Nucleus accumbens (tissue), 56 donors: ENCODE results near the gene REL.
"Not testable (repeated sequence)": the region's sequence is repeated elsewhere in the genome, so short reads cannot be mapped to it uniquely, and the experiment has no call there.

ENCODE experiments used
- DNase-seq, 56 donors: peaks; one replicate each; lab custom pipeline; 2025; lab: John Stamatoyannopoulos, UW

The REL gene

DNA sequence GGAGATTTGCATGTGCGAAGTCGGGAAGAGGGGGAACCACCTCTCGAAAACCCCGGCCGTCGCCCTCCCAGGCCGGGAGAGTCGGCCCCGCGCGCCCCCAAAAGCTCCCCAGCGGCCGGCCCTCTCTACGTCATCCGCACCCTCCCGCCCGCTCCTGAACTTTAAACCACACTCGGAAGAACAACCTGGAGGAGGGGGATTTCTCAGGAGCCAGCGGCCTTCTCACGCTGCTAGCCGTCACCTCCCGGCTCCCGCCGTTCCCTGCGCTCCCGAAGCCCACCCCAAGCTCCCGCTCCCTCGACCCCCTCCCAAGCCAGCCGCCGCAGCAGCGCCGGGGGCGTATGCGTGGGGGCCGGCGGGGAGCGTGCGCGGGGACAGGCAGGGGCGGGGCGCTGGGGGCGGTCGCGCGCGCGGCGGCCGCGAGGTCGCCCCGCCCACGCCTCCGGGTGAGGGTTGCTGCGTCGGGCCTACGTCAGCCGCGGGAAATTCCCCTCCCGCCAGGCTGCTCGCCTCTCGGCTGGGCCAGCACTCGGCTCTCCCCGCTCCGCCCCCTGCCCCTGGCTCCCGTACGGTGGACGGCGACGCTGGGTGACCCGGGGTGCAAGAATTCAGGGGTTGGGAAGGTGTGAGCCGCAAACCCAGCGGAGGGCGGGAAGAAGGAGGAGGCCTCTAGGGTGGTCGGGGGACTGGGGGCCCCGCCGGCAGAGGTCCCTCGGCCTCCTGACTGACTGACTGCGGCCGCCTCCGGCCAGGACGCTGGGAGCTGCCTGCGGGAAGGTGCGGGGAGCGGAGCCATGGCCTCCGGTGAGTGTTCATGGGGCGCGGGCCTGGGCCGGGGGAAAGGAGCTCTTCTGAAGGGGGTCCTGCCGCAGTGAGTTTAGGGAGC lies at the start of gene REL:
REL (plus strand) TSS at position 528 of the 886 bp plus-strand sequence; CDS start at position 795, 267 bp downstream.
- peak; percentile 28 to 90 (median 80) for DNase-seq

DNA sequence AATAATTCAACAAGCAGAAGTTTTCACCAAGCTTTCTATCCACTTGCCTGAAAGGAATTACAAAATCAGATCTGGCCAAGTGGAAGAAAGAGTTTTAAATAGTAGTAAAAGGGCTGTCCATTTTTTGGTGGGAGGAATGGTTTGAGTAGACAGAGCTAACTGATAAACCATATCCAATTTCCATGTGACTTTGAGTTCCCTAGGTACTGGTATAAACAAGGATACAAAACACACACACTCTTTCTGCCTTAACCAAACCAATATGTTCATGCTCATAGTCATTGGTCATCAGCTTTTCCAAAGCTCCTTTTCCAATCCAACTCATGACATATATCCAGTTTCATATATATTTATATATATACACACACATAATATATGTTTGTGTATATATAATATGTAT lies 49.5 kb upstream of the REL start:
- no peak for DNase-seq

DNA sequence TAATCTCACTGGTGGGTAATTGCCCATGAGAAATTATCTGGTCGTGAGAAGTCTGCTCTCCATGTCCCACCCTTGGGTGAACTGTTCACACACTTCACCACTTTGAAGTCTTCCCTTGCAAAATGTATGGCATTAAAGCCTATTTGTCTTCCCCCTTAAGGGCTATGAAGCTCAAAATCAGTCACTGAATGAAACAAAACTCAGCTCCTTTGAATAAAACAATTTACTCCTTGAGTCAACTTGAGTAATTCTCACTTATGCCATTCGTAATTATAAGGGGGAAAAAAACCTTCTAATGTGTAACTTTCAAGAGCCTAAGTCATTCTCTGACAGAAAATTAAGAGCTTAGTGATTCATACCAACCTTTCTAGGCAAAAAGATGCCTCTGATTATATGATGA lies 48.8 kb upstream of the REL start:
- no peak for DNase-seq

DNA sequence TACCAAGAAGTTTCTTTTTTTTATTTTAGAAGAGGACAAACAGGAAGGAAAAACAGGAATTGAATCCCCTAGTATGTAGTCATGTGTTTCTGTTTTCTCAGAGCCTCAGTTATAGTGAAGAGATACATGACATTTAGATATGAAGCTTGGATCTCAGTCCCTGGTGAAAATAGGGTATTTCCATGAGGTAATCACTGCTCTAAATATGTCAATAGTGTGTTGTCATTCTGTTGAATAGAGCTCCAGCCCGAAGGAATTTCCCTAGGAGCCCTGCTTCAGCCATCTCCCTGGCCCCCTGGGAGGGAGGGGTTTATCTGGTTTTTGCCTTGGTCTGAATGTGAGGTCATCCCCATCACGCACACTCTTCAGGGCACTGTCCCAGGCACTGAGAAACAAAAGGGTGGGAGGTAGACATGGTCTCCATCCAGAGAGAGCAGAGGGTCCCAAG lies 47.1 kb upstream of the REL start:
- no peak for DNase-seq

DNA sequence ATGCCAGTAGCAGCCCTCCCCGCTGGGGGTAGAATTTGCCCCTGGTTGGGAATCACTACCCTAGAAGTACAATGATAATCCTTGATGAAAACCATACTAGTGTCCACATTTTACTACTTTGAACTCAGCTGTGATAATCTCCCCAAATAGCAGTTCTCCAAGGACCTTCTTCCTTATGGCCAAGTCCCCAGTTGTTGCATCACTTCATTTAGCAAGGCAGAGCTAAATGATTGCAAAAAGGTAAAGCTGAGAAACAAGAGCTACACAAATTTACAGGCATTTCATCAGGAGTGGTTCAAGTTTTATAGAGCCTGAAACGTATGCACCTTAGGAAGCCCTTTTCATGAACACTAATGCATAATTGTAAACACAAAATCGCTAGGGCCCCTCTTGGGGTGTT lies 44.9 kb upstream of the REL start:
- DNase-seq = no peak

DNA sequence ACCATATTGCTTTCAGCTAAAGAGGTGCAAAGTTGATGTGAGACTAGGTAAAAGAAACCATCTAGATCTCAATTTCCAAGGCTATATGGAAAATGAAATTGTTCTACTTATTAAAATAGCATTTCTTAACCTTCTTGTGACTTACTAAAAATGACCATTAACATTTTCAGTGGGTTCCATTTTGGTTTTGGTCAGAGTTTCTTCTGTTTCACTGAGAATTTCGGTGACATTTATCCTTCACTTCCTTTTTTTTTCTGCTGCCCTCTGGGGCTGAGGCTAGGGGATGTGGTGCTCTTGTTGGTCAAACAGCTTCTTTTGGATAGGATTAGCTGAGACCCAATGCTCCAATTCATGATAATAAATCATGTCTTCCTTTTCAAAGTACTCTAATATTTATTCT lies 44.3 kb upstream of the REL start:
- no peak for DNase-seq

DNA sequence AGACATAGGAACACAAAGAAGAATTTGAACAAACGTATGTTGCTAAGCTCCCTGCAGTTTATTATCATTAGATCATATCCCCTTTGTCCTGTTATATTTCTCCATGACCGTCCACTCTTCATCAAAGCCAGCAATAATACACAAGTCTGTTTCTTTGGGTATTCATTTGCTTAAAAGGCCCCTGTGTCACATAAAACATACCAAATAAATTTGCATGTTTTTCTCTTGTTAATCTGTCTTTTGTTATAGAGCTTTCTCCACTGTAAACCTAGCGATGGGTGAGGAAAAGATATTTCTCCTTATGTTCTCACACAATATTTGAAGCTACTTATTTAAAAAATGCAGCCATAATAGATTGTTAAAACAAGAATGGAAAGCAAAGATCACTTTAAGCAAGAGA lies 42.9 kb upstream of the REL start:
- DNase-seq = no peak

DNA sequence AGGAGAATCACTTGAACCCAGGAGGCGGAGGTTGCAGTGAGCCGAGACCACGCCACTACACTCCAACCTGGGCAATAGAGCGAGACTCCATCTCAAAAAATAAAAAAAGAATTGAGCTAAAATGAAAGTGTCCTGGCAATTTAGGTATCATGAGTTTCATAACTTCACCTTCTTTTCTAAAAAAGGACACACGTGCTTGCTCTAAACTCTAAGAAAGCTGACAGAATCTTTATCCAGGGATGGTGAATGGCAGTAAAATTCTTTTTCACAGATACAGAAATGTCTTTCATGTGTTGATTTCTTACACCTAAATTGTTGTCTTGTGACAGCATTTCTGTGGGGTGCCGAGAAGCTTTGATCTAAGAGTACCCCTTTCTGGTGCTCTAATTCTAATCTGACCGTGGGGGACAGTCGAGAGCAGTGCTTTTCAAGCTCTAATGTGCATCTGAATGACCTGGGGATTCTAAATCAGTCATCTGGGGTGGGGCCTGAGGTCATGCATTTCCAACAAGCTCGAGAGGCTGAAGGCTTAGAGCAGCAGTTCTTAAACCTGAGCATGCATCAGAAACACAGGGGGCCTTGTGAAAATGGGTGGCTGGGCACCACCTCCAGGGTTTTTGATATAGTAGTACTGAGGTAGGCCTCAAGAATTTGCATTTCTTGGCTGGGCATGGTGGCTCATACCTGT lies 42.1 kb upstream of the REL start:
- DNase-seq = no peak

DNA sequence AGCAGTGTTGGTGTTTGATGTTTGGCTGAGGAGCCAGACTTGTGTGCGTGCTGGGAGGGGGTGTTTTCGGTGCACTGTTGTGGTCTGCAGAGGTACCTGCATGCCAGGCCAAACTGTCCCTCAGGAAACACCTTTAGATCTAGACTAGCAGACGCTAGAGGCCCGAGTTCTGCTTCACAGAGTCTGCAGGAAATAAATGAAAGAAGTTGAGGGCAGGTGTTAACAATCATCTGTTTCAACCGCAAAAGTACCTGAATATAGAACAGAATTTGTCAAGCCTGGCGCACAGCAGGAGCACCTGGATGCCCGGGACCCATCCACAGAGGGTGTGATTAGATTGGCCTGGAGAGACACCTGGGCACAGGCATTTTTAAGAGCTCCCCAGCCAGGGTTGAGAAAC lies 40.5 kb upstream of the REL start:
- no peak for DNase-seq

DNA sequence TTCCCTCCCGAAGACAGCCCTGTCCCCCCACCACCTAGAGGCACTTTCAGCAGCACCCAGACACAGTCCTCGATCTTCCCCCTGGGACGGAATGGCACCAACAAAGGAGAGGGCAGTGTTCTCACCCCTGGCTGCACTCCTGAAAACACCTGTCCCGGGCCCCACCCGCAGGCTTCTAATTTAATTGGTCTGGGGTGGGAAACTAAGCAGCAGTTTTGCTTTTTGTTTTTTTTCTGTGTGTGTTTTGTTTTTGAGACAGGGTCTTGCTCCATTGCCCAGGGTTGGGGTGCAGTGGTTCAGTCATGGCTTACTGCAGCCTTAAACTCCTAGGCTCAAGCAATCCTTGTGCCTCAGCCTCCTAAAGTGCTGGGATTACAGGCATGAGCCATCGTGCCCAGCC lies 38.4 kb upstream of the REL start:
- DNase-seq = no peak

DNA sequence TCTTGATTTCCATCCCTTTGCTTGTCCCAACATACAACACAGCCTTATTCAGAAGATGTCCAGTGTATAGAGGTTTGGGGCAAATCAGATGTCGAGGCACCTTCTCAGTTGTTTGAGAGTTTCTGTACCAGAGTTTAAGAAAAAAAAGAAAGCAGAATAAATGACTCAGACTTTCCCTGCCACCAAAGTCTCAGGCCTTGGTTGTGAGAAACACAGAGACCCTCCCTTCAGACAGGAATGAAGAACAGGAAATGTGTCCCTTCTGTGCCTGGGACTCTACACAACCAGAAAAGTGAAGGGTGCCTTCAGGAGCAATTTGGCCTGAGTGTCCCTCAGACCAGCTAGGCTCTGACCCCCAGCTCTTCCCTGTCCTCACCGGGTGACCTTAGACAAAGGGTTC lies 37.3 kb upstream of the REL start:
- no peak for DNase-seq

DNA sequence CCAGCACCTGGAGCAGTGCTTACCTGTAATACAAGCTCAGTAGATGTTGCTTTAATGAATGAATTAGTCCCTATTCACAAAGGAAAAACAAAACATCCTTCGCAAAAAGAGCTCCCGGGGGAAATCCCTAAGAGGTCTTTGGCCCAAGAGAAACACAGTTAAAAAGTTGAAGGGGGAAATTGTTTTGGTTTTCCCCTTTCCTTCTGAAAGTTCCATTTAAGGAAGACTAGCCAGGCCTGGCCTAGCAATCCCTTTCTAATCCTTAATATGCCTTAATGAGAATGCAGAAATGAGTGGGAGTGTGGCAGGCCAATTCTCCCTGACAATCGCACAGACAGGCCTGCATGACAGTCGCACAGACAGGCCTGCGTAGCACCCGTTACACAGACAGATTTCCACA lies 33.5 kb upstream of the REL start:
- no peak for DNase-seq

DNA sequence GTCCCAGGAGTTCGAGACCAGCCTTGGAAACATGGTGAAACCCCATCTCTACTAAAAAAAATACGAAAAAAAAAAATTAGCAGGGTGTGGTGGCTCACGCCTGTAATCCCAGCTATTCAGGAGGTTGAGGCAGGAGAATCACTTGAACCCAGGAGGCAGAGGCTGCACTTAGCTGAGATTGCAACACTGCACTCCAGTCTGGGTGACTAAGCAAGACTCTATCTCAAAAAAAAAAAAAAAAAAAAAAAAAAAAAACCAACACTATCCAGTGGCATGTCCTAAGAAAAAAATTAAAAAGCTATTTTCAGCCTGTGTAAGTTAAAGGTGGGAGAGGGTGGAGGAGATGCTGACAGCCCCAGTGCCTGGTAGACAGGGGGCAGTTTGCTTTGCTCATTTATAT lies 32.2 kb upstream of the REL start:
- DNase-seq = no peak

DNA sequence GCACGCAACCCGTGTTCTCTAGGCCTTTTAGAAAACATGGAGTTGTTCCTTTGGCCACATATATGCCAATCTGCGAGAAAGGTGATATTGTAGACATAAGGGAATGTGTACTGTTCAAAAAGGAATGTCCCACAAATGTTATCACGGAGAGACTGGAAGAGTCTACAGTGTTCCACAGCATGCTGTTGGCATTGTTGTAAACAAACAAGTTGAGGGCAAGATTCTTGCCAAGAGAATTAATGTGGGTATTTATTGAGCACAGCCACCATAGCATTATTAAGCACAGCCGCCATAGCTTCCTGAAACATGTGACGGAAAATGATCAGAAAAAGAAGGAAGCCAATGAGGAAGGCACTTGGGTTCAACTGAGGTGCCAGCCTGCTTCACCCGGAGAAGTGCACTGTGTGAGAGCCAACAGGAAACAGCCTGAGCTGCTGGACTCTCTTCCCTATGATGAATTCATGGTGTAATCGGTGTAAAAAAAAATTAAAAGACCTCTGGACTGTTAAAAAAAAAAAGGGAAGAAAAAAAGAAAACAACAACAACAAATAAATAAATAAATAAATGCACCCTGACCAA lies 29.0 kb upstream of the REL start:
- peak in 3 of 56 donors; percentile 1 to 5 (median 1) for DNase-seq

DNA sequence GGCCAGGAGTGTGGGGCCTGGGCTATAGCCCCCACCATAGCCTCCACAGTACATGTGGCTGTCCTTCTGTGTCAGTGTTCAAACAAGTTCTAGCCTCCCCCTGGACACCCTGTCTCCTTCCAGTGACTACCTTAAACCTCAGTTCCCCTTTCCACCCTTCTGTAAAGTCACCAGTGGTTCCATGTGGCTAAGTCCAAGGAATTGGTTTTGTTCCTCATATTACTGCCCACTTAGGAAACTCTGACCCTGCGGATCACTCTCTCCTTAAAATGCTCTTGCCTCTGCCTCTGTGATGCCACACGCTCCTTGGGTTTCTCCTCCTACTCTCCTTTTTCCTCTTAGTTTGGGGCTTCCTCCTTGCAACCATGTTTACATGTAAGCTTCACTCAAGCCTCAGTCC lies 27.8 kb upstream of the REL start:
- DNase-seq = no peak

DNA sequence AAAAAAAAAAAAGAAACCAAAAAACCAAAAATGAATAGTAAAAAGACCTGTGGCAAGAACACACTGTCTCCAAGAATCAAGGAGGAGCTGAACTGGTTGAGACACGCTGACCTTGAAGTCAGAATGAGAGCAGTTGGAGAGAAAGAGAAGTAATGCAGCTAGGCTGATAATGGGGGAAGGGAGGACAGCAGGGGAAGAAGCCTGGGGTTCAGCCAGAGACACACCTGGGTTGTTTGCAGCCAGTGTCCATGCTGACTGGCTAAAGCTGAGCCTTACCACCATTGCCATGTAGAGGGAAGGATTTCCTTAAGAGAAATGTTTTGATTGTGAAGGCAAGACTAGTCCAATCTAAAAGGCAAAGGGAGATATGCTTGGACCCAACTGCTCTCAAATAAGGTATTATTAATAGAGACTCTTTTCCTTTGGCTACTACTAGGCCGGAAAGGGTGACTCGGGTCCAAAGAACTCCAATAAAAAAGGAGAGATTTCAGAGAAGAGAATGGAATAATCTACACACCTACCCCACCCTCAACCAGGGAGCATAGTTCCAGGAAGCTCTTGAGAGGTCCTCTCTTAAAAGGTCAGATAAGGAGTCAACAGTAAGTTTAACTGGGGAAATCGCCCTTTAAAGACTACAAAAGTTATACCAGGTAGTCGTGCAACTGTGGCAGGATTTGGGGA lies 25.2 kb upstream of the REL start:
- DNase-seq = no peak

DNA sequence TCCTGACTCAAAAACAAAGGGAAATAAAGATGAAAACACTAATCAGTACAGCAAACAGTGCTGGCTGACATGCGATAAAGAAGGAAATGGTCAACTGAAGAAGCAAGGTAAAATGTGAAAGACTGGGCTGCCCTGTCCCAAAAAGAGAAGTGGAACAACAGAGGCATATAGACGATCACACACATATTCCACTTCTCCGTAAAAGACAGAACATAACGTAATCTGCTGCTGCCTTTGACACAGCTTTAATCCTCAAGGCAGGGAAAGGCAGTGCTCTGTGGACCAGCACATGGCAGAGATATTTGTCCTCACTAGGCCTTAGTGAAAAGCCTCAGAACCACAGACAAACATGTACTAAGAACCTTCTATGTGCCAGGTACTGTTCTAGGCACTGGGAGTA lies 24.3 kb upstream of the REL start:
- no peak for DNase-seq

DNA sequence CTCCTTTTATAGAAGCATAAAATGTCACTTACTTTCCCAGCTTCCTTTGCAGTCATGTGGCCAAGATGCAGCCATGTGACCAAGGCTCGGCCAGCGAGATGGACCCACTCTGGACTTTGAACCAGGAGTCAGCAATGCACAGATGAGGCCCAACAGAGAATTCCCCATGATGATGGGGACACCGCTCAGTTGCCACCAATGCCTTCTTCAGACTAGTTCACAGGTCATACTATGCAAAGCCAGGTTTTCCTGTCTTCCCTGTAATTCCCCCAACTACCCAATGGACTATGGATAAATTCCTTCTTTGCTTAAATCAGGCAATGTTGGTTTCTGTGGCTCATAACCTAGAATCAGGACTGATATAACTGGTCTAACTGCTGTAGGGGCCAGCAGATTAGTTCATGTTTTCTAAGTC lies 22.5 kb upstream of the REL start:
- DNase-seq = no peak

DNA sequence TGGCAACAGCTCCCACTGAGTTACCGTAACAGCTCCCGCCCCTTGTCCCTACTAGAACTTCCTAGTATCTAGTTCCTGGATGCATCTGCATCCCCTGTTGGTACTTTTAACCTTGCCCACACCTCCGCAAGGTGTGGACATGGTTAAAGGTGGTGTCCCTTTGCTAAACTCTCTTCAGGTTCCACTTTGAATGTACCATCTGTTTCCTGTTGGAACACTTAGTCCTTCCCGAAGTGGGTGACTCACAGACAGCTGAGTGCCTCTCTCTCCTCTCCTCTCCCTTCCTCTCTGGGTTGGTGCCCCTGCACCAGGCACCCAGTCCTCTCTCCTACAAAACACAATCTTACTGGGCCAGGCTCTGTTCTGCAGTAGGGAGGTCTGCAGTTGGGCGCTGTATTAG lies 19.6 kb upstream of the REL start:
- no peak for DNase-seq

DNA sequence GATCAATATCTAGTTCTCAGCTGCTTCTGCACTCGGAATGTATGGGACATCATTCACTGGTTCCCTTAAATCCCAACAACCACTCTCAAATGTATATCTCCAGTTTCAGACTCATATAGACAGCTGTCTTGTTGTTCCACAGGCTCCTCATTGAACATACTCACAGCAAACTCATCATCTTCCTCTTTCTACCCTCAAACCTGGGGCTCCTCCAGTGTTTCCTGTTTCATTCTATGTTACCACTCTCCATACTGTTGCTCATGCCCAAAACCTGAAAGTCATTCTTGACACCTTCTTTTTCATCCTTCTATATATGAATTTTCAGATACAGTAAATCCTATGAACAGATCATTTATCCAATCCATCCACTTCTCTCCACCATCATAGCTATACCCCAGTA lies 18.7 kb upstream of the REL start:
- no peak for DNase-seq

DNA sequence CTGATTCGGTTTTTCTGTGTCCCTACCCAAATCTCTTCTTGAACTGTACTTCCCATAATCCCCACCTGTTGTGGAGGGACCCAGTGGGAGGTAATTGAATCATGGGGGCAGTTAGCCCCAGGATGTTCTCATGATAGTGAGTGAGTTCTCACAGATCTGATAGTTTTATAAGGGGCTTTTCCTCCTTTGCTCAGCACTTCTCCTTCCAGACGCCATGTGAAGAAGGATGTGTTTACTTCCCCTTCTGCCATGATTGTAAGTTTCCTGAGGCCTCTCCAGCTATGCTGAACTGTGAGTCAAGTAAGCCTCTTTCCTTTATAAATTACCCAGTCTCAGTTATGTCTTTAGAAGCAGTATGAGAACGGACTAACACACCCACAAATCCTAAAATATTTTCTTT lies 16.0 kb upstream of the REL start:
- not testable (repeated sequence) for DNase-seq
